Neuron (in vitro differentiated cells): Measurements from ENCODE around the gene OPRM1.
"Not testable (repeated sequence)": the region's sequence is repeated elsewhere in the genome, so short reads cannot be mapped to it uniquely, and the experiment has no call there.

ENCODE experiments used
- H2AFZ ChIP-seq: one replicate; pipeline ENCODE4 v1.6.1; 2013; ENCODE audit warnings: low read depth, mild to moderate bottlenecking, inconsistent platforms, low read length, moderate library complexity
- H3K27me3 ChIP-seq: one replicate; pipeline ENCODE4 v1.6.1; 2013; ENCODE audit warnings: low read length; ENCODE audit not compliant: insufficient read depth
- H3K36me3 ChIP-seq: one replicate; pipeline ENCODE4 v1.6.1; 2013; ENCODE audit warnings: low read length; ENCODE audit not compliant: insufficient read depth
- H3K4me1 ChIP-seq: one replicate; pipeline ENCODE4 v1.6.1; 2013; ENCODE audit warnings: low read length; ENCODE audit not compliant: insufficient read depth
- H3K4me3 ChIP-seq: 2 replicates; pipeline ENCODE4 v1.5.1; 2013; ENCODE audit warnings: mild to moderate bottlenecking, low read length, moderate library complexity
- H3K9me3 ChIP-seq: one replicate; pipeline ENCODE4 v1.6.1; 2013; ENCODE audit warnings: low read length

OPRM1 gene

DNA sequence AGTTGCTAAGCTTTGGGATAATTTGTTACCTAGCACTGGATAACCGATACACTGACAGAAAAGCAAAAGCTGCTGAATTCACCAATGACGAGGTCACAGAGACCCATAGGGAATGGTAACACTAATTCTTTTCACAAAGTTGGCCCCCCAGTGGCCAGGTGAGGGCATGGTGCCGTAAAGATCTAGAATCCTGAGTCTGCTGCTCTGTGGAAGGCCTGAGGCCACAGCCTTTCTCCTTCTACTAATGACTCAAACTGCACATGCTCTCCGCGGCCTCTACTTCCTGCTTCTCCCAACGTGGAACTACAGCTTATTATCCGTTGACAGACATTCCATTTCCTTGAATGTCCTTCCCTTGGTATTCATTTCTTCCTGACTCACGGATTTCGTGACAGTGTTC is 127.1 kb downstream of the OPRM1 start:
- no peak overlapping the region for H2AFZ ChIP-seq
- H3K4me1 ChIP-seq = no peaks in the 10 kb centered on the region
- H3K27me3 ChIP-seq = no peaks in the 10 kb centered on the region
- H3K4me3 ChIP-seq = no peak overlapping the region
- H3K36me3 ChIP-seq = no peaks in the 10 kb centered on the region
- no peaks in the 10 kb centered on the region for H3K9me3 ChIP-seq

DNA sequence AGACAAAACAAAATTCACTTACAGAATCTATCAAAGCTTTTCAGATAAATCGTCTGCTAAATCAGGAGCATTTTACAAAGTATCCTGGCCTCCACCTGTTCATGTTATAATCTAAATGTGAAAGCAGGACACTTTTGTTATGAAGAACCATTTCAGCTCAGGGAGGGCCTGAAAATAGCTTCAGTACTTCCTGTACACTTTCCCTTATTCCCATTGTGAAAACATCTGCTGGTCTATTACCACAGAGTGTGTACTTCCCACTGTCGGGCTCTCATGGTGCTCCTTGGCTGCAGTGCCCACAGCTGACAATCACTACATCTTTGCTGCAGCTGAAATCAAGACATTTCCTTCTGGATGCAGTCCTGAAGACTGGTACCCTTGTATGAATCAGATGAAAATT is 128.1 kb downstream of the OPRM1 start:
- H3K36me3 ChIP-seq = no peaks in the 10 kb centered on the region
- H3K9me3 ChIP-seq = no peaks in the 10 kb centered on the region
- H3K4me3 ChIP-seq = no peak overlapping the region
- H2AFZ ChIP-seq = no peak overlapping the region
- H3K27me3 ChIP-seq = no peaks in the 10 kb centered on the region
- H3K4me1 ChIP-seq = no peaks in the 10 kb centered on the region

DNA sequence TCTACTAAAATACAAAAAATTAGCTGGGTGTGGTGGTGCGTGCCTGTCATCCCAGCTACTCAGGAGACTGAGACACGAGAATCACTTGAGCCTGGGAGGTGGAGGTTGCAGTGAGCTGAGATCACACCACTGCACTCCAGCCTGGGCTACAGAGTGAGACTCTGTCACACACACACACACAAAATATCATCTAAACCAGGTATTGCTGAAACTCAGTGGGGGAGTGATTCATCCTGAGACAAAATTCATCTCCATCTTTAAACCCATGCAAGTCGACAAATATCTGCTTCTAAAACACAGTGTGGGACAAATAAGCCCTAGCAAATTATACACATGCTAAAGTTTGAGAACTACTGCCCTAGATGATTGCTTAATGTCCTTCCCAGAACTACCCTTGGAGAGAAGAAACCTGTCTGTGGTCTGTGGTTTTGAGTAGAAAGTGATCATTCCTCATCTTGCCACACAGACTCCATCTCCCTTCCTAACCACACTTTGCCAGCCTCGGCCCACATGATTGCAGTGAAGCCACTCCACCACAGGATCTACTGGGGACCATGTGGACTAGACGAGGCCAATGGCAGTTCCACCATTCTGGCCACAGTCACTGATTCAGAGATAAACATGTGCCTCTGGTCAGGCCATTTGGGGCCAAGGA is 130.3 kb downstream of the OPRM1 start:
- H3K9me3 ChIP-seq = no peaks in the 10 kb centered on the region
- no peak overlapping the region for H3K4me3 ChIP-seq
- no peaks in the 10 kb centered on the region for H3K36me3 ChIP-seq
- H3K27me3 ChIP-seq = no peaks in the 10 kb centered on the region
- no peak overlapping the region for H2AFZ ChIP-seq
- H3K4me1 ChIP-seq = no peaks in the 10 kb centered on the region

DNA sequence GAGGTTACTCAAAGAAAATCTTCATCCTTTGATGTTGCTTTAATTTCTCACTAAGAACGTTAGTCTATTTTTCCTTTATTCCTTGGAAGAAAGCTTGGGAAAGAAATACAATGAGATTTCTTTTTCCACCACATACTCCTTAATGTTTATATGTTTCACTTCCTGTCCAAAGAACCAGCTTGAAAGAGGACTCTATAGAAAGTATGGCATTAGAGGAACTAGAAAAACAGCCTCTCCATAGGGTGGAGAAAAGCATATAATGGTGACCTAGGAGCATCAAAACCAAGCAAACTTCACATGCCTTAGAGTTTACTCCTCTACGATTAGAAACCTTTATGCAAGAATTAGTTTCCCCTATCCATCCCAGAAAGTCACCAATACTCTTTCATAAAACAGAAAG is 131.1 kb downstream of the OPRM1 start:
- Histone ChIP-seq H3K9me3 (no peaks in the 10 kb centered on the region), H3K4me1 (no peaks in the 10 kb centered on the region), H3K36me3 (no peaks in the 10 kb centered on the region), H3K27me3 (no peaks in the 10 kb centered on the region), H3K4me3 (no peak overlapping the region), H2AFZ (no peak overlapping the region)

DNA sequence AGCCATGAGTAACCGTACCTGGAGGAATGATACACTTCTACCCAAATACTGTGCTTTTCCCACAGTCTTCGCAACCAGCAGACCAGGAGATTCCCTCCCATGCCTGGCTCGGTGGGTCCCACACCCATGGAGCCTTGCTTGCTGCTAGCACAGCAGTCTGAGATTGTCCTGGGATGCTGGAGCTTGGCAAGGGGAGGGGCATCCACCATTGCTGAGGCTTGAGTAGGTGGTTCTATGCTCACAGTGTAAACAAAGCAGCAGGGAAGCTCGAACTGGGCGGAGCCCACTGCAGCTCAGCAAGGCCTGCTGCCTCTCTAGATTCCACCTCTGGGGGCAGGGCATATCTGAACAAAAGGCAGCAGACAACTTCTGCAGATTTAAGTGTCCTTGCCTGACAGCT is 133.4 kb downstream of the OPRM1 start:
- not testable (repeated sequence) for H3K9me3 ChIP-seq, H3K4me1 ChIP-seq, H3K36me3 ChIP-seq, H3K4me3 ChIP-seq, H3K27me3 ChIP-seq, H2AFZ ChIP-seq

DNA sequence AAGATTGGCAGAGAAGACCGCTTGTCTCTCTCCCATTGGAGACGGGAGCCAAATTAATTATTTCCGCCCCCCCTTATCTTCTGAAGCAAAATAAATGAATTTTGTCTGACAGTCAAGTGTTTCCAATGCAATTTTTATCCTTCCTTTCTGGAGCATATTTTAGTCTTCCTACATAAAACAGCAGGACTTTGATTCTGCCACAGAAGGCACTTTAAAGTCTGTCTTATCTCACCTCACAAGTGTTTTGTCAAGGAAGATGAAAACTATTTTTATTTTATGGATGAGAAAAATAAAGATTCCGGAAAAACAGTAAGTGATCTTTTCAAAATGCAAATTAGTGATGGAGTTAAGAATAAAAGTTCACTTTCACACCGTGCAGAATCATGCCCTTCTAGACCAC is 140.4 kb downstream of the OPRM1 start:
- Histone ChIP-seq H3K36me3 (no peaks in the 10 kb centered on the region), H2AFZ (no peak overlapping the region), H3K9me3 (no peaks in the 10 kb centered on the region), H3K4me3 (no peak overlapping the region), H3K4me1 (no peaks in the 10 kb centered on the region), H3K27me3 (no peaks in the 10 kb centered on the region)

DNA sequence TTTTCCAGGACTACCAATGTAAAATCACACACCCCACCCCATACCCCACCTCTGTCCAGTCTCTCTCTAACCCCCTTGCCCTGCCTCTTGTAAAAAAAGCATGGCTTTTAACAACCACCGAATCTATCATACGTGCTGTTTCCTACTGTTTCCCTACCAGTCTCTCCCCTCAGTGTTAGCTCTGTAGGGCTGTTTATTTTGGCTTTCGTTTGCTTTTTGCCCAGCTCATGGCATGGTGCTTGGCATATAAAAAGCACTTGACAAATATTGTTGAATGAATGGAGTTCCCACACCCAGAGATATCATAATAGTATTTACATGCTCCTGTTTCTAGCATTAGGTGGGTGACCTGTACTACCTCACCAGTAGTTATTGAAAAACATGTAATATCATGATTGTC is 148.2 kb downstream of the OPRM1 start:
- H3K4me1 ChIP-seq = no peaks in the 10 kb centered on the region
- H3K27me3 ChIP-seq = no peaks in the 10 kb centered on the region
- no peak overlapping the region for H3K4me3 ChIP-seq
- no peaks in the 10 kb centered on the region for H3K9me3 ChIP-seq
- H2AFZ ChIP-seq = no peak overlapping the region
- H3K36me3 ChIP-seq = no peaks in the 10 kb centered on the region

DNA sequence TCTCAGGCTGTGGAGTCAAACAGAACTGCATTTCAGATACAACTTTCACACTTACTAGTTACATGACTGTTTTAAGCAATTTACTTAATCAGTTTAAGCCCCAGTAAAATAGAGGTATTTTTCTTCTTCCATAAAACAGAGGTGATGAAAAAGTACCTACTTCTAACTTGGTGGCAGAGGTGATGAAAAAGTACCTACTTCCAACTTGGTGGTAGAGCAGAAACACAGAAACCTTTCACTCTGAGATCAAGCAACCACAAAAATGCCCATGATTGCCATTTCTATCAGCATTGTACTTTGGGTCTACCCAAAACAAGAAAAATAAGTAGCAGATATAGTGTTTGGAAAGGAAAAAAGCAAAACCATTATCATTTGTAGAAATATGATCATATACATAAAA is 148.7 kb downstream of the OPRM1 start:
- Histone ChIP-seq H3K36me3 (no peaks in the 10 kb centered on the region), H3K9me3 (no peaks in the 10 kb centered on the region), H3K4me1 (no peaks in the 10 kb centered on the region), H3K27me3 (no peaks in the 10 kb centered on the region), H2AFZ (no peak overlapping the region), H3K4me3 (no peak overlapping the region)

DNA sequence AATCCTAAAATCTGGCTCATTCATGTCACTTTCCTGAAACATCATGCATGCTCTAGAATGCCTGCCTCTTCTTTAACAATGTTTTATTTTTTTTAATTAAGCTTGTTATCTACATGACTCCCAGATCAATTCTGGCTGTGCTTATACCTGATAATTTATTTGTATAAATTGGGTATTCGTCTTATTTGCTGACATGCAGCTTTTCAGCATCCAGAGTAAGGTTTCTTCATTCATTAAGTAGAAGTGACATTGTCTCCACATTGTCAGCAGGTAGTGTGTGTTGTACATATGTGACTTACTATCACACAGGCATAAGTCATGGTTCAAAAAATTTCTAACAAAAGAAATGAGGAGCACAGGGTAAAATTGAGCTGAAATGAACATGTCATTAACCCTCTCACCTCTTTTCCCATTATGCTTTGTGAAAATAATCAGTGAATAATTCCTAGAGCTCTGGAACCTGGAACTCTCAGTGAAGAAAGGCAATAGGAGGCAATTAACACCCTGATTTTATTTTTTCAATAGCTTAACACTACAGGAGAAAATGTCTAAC is 157.4 kb downstream of the OPRM1 start:
- Histone ChIP-seq H3K4me1 (no peaks in the 10 kb centered on the region), H3K4me3 (no peak overlapping the region), H2AFZ (no peak overlapping the region), H3K36me3 (no peaks in the 10 kb centered on the region), H3K9me3 (no peaks in the 10 kb centered on the region), H3K27me3 (no peaks in the 10 kb centered on the region)

DNA sequence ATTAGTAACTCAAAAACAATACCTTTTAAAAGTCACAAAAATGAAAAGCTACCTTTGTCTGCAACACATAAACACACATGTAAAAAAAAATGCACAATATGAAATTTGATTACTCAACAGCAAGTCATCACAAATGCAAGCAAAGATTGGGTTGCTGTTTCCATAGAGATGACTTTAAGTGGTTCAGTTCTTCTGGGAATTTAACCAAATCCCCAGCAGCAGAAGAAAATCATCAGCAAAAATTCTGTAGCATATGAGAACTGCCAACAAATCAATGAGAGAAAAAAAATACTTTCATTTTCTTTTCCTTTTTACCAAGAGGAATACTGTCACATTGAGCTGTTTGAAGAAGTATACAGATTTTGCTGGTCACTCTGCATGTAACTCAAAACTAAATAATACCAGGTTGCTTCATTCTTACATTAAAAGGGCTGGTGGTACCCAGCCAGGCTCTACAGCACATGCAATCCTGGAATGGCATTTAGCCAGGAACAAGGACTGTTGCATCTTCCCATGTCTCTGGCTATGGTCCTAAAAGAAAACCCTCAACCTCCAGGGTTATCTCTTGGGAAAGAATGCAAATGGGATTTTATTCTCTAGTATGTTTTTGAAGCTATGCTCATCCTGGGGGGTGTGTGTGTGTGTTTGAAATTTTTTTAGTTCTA is 158.3 kb downstream of the OPRM1 start:
- Histone ChIP-seq H3K9me3 (no peaks in the 10 kb centered on the region), H3K4me1 (no peaks in the 10 kb centered on the region), H2AFZ (no peak overlapping the region), H3K4me3 (no peak overlapping the region), H3K27me3 (no peaks in the 10 kb centered on the region), H3K36me3 (no peaks in the 10 kb centered on the region)

DNA sequence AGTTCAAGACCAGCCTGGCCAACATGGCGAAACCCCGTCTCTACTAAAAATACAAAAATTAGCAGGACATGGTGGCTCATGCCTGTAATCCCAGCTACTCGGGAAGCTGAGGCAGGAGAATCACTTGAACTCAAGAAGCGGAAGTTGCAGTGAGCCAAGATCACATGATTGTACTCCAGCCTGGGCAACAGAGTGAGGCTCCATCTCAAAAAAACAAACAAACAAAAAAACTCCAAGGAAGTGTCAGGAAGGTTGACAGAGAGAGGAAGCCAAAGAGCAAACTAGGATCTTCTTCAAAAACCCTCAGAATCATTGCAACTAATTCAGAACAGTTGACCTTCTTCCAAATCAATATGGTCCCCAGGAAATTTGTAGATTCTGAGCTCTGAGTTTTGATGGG is 162.6 kb downstream of the OPRM1 start:
- not testable (repeated sequence) for H3K36me3 ChIP-seq, H3K27me3 ChIP-seq, H3K4me3 ChIP-seq, H2AFZ ChIP-seq, H3K9me3 ChIP-seq, H3K4me1 ChIP-seq

DNA sequence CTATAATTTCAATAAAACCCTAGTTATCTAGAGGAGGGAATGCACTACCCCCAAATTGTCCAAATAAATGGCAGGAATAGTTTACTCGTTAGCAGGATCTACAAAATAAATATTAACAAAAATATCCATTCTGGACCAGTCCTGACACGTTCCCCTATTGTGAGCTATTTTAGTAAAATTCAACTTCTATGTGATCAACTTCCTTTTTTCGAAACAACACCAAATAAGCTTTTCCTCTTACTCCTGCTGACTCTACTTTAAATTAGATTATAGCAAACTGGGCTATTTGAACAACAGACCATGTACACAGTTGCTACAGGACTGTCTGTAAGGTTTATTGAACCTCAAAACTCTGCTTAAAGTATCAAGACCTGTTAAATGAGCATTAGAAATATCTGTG is 163.3 kb downstream of the OPRM1 start:
- Histone ChIP-seq H3K36me3 (no peaks in the 10 kb centered on the region), H2AFZ (no peak overlapping the region), H3K4me3 (no peak overlapping the region), H3K27me3 (no peaks in the 10 kb centered on the region), H3K9me3 (no peaks in the 10 kb centered on the region), H3K4me1 (no peaks in the 10 kb centered on the region)

DNA sequence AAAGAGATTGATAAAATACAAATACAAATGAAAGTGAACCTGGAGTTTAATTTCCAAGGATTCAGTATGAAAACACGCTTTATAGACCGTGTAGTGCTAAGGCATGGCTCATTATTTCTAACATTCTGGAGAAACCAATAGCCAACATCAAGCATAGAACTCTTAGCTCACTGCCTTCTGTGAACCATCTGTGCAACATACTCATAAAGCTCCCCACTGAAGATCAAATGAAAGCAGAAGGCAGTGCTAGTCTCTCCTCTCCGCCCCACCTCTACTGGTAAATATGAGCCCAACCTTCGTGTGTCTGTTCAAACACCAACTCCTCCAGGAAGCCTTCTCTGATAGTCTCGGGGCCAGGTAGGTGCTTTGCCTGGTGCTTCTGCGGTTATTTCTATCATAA is 163.9 kb downstream of the OPRM1 start:
- Histone ChIP-seq H3K4me1 (no peaks in the 10 kb centered on the region), H3K27me3 (no peaks in the 10 kb centered on the region), H2AFZ (no peak overlapping the region), H3K4me3 (no peak overlapping the region), H3K9me3 (no peaks in the 10 kb centered on the region), H3K36me3 (no peaks in the 10 kb centered on the region)

DNA sequence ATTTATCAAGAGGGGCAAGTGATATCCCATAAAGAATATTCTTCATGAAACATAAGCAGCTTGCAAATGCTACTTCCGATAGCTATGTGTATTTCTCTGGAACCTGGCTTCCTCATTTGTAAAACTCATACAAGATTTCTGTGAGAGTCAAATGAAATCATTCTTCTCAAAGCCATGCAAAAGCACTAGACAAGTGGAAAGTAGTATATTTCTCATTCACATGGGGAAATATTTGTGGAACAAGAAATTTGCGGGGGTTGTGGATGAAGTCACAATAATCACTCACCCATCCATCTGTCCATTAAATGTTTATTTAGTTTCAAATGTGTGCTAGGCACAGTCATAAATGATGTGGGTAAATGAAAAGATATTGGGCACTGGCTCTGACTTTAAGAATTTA is 167.1 kb downstream of the OPRM1 start:
- H2AFZ ChIP-seq = no peak overlapping the region

More for the DNA sequence above, 167.1 kb downstream of the OPRM1 start:
- no peaks in the 10 kb centered on the region for H3K4me1 ChIP-seq
- H3K9me3 ChIP-seq = no peaks in the 10 kb centered on the region
- H3K36me3 ChIP-seq = no peaks in the 10 kb centered on the region
- no peak overlapping the region for H3K4me3 ChIP-seq
- H3K27me3 ChIP-seq = no peaks in the 10 kb centered on the region
